K562 (cell line): ENCODE data around the gene GPER1. TPM values are rescaled to one million over a fixed set of nuclear protein-coding genes. Genes with fewer than 3 reads are reported as not detected.

Experiments
- ATF1 ChIP-seq, 2 experiments: fragments of 450-650 bp in 1 of 2; IDR thresholded peaks; 2 replicates each; pipeline ENCODE4 v1.6.1; 2016; ENCODE audit warnings: missing compliant biosample characterization in 1 of 2, missing genetic modification characterization in 1 of 2
- CREB1 ChIP-seq, 2 experiments: sonication (generic) in 1 of 2; formaldehyde crosslinking in 1 of 2; IDR thresholded peaks; 2 replicates each; pipeline versions ENCODE4 v1.6.1 to v1.8.0; 2012 to 2022; ENCODE audit warnings: inconsistent platforms in 1 of 2, mild to moderate bottlenecking in 1 of 2, missing genetic modification reagents in 1 of 2, moderate library complexity in 1 of 2
- HDAC1 ChIP-seq, 2 experiments: fragments of 450-650 bp; IDR thresholded peaks; 2 replicates each; pipeline ENCODE4 v1.6.1; 2016 to 2017; ENCODE audit warnings: inconsistent platforms in 1 of 2, mild to moderate bottlenecking in 1 of 2, moderate library complexity in 1 of 2
- JUN ChIP-seq, 2 experiments: sonication (generic) in 1 of 2; formaldehyde crosslinking in 1 of 2; IDR thresholded peaks; 2 replicates each; pipeline versions ENCODE4 v1.6.1 to v1.8.0; 2012 to 2022; ENCODE audit warnings: borderline replicate concordance in 2 of 2, mild to moderate bottlenecking in 2 of 2, improper control_type of control experiment in 1 of 2, low read depth in 1 of 2, low read length in 1 of 2, missing genetic modification reagents in 1 of 2
- NONO ChIP-seq, 2 experiments: fragments of 200-400 bp in 1 of 2; fragments of 450-650 bp in 1 of 2; formaldehyde crosslinking in 1 of 2; IDR thresholded peaks; 2 replicates each; pipeline ENCODE4 v1.6.1; 2017; ENCODE audit warnings: low read depth in 2 of 2, mild to moderate bottlenecking in 2 of 2, moderate library complexity in 2 of 2, low read length in 1 of 2
- ZBTB34 ChIP-seq: fragments of 250-450 bp; sonication (Bioruptor Pico); IDR thresholded peaks from 2 replicates; pipeline ENCODE4 v1.8.0; 2021; ENCODE audit warnings: mild to moderate bottlenecking, moderate library complexity
- ZNF212 ChIP-seq: fragments of 450-650 bp; formaldehyde crosslinking; IDR thresholded peaks from 2 replicates; pipeline ENCODE4 v1.4.0; 2020; ENCODE audit warnings: mild to moderate bottlenecking
- polyA plus RNA-seq, 8 experiments: library from polyadenylated mRNA; depleted of rRNA in 4 of 8; stranded (reverse) in 5 of 8; unstranded in 3 of 8; fragments of >200 nt; fragmentation: Nextera tagmentation in 2 of 8; fragmentation: Illumina TruSeq in 1 of 8; extraction: Ambion mirVana in 2 of 8; extraction: Trizol in 1 of 8; gene quantifications; 2 replicates each; pipeline versions ENCODE4 v1.2.1 to v1.2.3, GENCODE V29; 2011 to 2014; ENCODE audit warnings: inconsistent platforms in 1 of 8, missing spikeins in 1 of 8
- total RNA-seq, 7 experiments: library from RNA; depleted of rRNA in 6 of 7; stranded (reverse); fragments of >200 nt in 6 of 7; fragmentation: Illumina TruSeq in 2 of 7; extraction: Trizol in 2 of 7; gene quantifications; 2 replicates each; pipeline versions ENCODE4 v1.2.1 to v1.2.3, GENCODE V29; 2011 to 2021; ENCODE audit warnings: low replicate concordance in 1 of 7
- TF ChIP-seq, protein P1 (sequence below): fragments of 250-450 bp; sonication (Bioruptor Pico); IDR thresholded peaks from 2 replicates; pipeline ENCODE4 v1.5.0; 2021
- TF ChIP-seq, protein P2 (sequence below): fragments of 450-650 bp; IDR thresholded peaks from 2 replicates; pipeline ENCODE4 v1.6.1; 2016; ENCODE audit warnings: low read depth

GPER1 gene
- total and polyA plus RNA-seq, 9 of the 15 experiments (the other 6 are each of a cell fraction or from before 2014, with no cell fraction given): 0.04 to 0.09 (median 0.08) TPM; not detected in 6

GRCh38 chr7:1086588-1087464 is 1.1 kb upstream of the GPER1 start (continued):
- TF ChIP-seq ATF1 (CRISPR knock-in tag; IDR thresholded peaks at IDR 0.05): no peak
- 0 out of 2 replicates have a peak, but pooled peaks have one; percentile 35 for TF ChIP-seq ATF1 (tag; IDR thresholded peaks at IDR 0.05)
- TF ChIP-seq ZNF212: no peak
- peak in 1 of 2 experiments; percentile 26; a peak in 1 of 4 replicates for TF ChIP-seq HDAC1 (IDR thresholded peaks at IDR 0.05)
- no peak for TF ChIP-seq NONO (IDR thresholded peaks at IDR 0.05; ENCODE audit: low read depth in 2 of 2, low read length in 1 of 2)
- TF ChIP-seq, protein P1, sequence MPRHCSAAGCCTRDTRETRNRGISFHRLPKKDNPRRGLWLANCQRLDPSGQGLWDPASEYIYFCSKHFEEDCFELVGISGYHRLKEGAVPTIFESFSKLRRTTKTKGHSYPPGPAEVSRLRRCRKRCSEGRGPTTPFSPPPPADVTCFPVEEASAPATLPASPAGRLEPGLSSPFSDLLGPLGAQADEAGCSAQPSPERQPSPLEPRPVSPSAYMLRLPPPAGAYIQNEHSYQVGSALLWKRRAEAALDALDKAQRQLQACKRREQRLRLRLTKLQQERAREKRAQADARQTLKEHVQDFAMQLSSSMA (CRISPR knock-in tag): no peak
- no peak for TF ChIP-seq ZBTB34
- TF ChIP-seq, protein P2, sequence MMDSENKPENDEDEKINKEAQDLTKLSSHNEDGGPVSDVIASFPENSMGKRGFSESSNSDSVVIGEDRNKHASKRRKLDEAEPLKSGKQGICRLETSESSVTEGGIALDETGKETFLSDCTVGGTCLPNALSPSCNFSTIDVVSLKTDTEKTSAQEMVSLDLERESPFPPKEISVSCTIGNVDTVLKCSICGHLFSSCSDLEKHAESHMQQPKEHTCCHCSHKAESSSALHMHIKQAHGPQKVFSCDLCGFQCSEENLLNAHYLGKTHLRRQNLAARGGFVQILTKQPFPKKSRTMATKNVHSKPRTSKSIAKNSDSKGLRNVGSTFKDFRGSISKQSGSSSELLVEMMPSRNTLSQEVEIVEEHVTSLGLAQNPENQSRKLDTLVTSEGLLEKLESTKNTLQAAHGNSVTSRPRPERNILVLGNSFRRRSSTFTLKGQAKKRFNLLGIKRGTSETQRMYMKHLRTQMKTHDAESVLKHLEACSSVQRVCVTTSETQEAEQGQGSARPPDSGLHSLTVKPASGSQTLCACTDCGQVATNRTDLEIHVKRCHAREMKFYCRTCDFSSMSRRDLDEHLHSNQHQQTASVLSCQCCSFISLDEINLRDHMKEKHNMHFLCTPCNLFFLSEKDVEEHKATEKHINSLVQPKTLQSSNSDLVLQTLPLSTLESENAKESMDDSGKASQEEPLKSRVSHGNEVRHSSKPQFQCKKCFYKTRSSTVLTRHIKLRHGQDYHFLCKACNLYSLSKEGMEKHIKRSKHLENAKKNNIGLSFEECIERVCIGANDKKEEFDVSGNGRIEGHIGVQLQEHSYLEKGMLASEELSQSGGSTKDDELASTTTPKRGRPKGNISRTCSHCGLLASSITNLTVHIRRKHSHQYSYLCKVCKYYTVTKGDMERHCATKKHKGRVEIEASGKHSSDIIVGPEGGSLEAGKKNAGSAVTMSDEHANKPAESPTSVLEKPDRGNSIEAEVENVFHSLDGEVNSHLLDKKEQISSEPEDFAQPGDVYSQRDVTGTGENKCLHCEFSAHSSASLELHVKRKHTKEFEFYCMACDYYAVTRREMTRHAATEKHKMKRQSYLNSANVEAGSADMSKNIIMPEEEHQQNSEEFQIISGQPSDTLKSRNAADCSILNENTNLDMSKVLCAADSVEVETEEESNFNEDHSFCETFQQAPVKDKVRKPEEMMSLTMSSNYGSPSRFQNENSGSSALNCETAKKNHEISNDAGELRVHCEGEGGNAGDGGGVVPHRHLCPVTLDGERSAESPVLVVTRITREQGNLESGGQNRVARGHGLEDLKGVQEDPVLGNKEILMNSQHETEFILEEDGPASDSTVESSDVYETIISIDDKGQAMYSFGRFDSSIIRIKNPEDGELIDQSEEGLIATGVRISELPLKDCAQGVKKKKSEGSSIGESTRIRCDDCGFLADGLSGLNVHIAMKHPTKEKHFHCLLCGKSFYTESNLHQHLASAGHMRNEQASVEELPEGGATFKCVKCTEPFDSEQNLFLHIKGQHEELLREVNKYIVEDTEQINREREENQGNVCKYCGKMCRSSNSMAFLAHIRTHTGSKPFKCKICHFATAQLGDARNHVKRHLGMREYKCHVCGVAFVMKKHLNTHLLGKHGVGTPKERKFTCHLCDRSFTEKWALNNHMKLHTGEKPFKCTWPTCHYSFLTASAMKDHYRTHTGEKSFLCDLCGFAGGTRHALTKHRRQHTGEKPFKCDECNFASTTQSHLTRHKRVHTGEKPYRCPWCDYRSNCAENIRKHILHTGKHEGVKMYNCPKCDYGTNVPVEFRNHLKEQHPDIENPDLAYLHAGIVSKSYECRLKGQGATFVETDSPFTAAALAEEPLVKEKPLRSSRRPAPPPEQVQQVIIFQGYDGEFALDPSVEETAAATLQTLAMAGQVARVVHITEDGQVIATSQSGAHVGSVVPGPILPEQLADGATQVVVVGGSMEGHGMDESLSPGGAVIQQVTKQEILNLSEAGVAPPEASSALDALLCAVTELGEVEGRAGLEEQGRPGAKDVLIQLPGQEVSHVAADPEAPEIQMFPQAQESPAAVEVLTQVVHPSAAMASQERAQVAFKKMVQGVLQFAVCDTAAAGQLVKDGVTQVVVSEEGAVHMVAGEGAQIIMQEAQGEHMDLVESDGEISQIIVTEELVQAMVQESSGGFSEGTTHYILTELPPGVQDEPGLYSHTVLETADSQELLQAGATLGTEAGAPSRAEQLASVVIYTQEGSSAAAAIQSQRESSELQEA: no peak
- TF ChIP-seq CREB1 (IDR thresholded peaks at IDR 0.05): no peak
- TF ChIP-seq CREB1 (CRISPR knock-in tag; IDR thresholded peaks at IDR 0.05): no peak
- TF ChIP-seq JUN (IDR thresholded peaks at IDR 0.05; ENCODE audit: borderline replicate concordance, low read depth, low read length): no peak
- TF ChIP-seq JUN (CRISPR knock-in tag; IDR thresholded peaks at IDR 0.05; ENCODE audit: borderline replicate concordance): no peak
